GM12878 (cell line): ENCODE results near the gene NIPSNAP3A. TPM values are rescaled to one million over a fixed set of nuclear protein-coding genes. Genes with fewer than 3 reads are reported as not detected.

ENCODE experiments used
- ATAC-seq: fragments of 200-7000 bp; cut with Tn5 transposase; 3 replicates; pipeline ENCODE4 v1.9.1; 2020; ENCODE audit warnings: mild to moderate bottlenecking, moderate library complexity
- BruUV-seq: library from RNA; stranded (reverse); fragments of 400-500 nt; replicated peaks from 2 replicates; lab custom pipeline; 2021; lab: Mats Ljungman, UMichigan
- CTCF ChIA-PET: fragments of 300-600 bp; sonication (Branson Sonifier 250); formaldehyde crosslinking; extraction: SDS; loops from one replicate; lab custom pipeline; 2021; ENCODE audit warnings: inconsistent platforms; lab: Yijun Ruan, JAX
- POLR2A ChIA-PET: fragments of 350-600 bp; formaldehyde crosslinking; extraction: SDS; loops from one replicate; lab custom pipeline; 2021; ENCODE audit warnings: inconsistent platforms; lab: Charles Lee
- RAD21 ChIA-PET: fragments of 300-600 bp; sonication (Branson Sonifier 250); formaldehyde crosslinking; loops from one replicate; lab custom pipeline; 2023; ENCODE audit warnings: antibody characterized with exemption; ENCODE audit not compliant: unreplicated experiment; lab: Charles Lee
- SMC1A ChIA-PET: fragments of 300-600 bp; sonication (Branson Sonifier 250); formaldehyde crosslinking; loops from one replicate; lab custom pipeline; 2023; ENCODE audit not compliant: unreplicated experiment, uncharacterized antibody; lab: Charles Lee
- DNase-seq: peaks from one replicate; pipeline ENCODE4 v3.0.0-alpha.2; 2011; ENCODE audit warnings: low read depth, low spot score
- FAIRE-seq: peaks from 3 replicates; lab custom pipeline; 2011; peaks lifted over from hg19 to GRCh38; lab: Jason Lieb, UNC
- H2AFZ ChIP-seq: 2 replicates; pipeline ENCODE4 v1.6.0; 2011; ENCODE audit warnings: low read depth, low read length, control low read depth; ENCODE audit not compliant: control insufficient read depth
- H3K27ac ChIP-seq: 2 replicates; pipeline ENCODE4 v1.5.1; 2011; ENCODE audit warnings: control low read depth; ENCODE audit not compliant: control insufficient read depth, insufficient read depth
- H3K27me3 ChIP-seq, 2 experiments: replicated peaks in 1 of 2; 2 replicates each; pipeline versions ENCODE4 v1.6.0 to v1.6.1; 2011; ENCODE audit warnings: low read length in 1 of 2; ENCODE audit not compliant: control insufficient read depth in 2 of 2, insufficient read depth in 2 of 2
- H3K36me3 ChIP-seq, 2 experiments: 2 replicates each; pipeline ENCODE4 v1.5.1; 2011; ENCODE audit warnings: low read length in 1 of 2; ENCODE audit not compliant: control insufficient read depth in 2 of 2, insufficient read depth in 2 of 2
- H3K4me1 ChIP-seq: 2 replicates; pipeline ENCODE4 v1.6.1; 2011; ENCODE audit warnings: mild to moderate bottlenecking, low read length, moderate library complexity, mixed read lengths; ENCODE audit not compliant: control insufficient read depth, insufficient read depth
- H3K4me2 ChIP-seq: 2 replicates; pipeline ENCODE4 v1.6.0; 2011; ENCODE audit warnings: control low read depth; ENCODE audit not compliant: control insufficient read depth, insufficient read depth
- H3K4me3 ChIP-seq: fragments of 200-600 bp; sonication (generic); 2 replicates; pipeline ENCODE4 v1.5.1; 2016
- H3K79me2 ChIP-seq: 2 replicates; pipeline ENCODE4 v1.6.0; 2011; ENCODE audit warnings: low read length; ENCODE audit not compliant: control insufficient read depth, insufficient read depth
- H3K9ac ChIP-seq: 2 replicates; pipeline ENCODE4 v1.8.0; 2011; ENCODE audit warnings: low read length, control low read depth, mixed read lengths; ENCODE audit not compliant: control insufficient read depth, insufficient read depth
- H3K9me3 ChIP-seq: replicated peaks from 3 replicates; pipeline ENCODE4 v1.5.1; 2011; ENCODE audit warnings: mild to moderate bottlenecking, low read length; ENCODE audit not compliant: control insufficient read depth, insufficient read depth
- H4K20me1 ChIP-seq: 2 replicates; pipeline ENCODE4 v1.6.0; 2011; ENCODE audit not compliant: control insufficient read depth, insufficient read depth
- BRCA1 ChIP-seq: IDR thresholded peaks from 2 replicates; pipeline ENCODE4 v1.6.1; 2011; ENCODE audit warnings: low read depth, low read length, improper control_type of control experiment
- DPF2 ChIP-seq: fragments of 450-650 bp; IDR thresholded peaks from 2 replicates; pipeline ENCODE4 v1.6.1; 2017; ENCODE audit warnings: mild to moderate bottlenecking
- ELK1 ChIP-seq: IDR thresholded peaks from 2 replicates; pipeline ENCODE4 v1.6.1; 2012; ENCODE audit warnings: low read depth, low read length, improper control_type of control experiment
- EZH2 ChIP-seq: IDR thresholded peaks from 2 replicates; pipeline ENCODE4 v1.6.1; 2012; ENCODE audit warnings: low read depth, mild to moderate bottlenecking, control low read depth, inconsistent platforms, low read length, borderline replicate concordance; ENCODE audit not compliant: control insufficient read depth
- JUNB ChIP-seq: IDR thresholded peaks from 2 replicates; pipeline ENCODE4 v1.6.1; 2016; ENCODE audit warnings: antibody characterized with exemption, mild to moderate bottlenecking
- JUND ChIP-seq: IDR thresholded peaks from 2 replicates; pipeline ENCODE4 v1.6.1; 2012; ENCODE audit warnings: low read depth, mild to moderate bottlenecking, low read length, improper control_type of control experiment, moderate library complexity
- MEF2B ChIP-seq: fragments of 450-650 bp; IDR thresholded peaks from 2 replicates; pipeline ENCODE4 v1.6.1; 2018; ENCODE audit warnings: mild to moderate bottlenecking, moderate library complexity; ENCODE audit not compliant: partially characterized antibody, poor library complexity, severe bottlenecking
- POLR2AphosphoS2 ChIP-seq: IDR thresholded peaks from 2 replicates; pipeline ENCODE4 v1.6.1; 2011; ENCODE audit warnings: low read depth, mild to moderate bottlenecking, low read length, improper control_type of control experiment, moderate library complexity
- POLR2AphosphoS5 ChIP-seq: IDR thresholded peaks from 2 replicates; pipeline ENCODE4 v1.6.1; 2011; ENCODE audit warnings: mild to moderate bottlenecking, low read length, inconsistent platforms
- RUNX3 ChIP-seq: IDR thresholded peaks from 2 replicates; pipeline ENCODE4 v1.6.1; 2012; ENCODE audit warnings: low read length, inconsistent platforms
- SP1 ChIP-seq: IDR thresholded peaks from one replicate; pipeline ENCODE4 v1.6.1; 2011; ENCODE audit warnings: low read depth, low read length
- TAF1 ChIP-seq: IDR thresholded peaks from 2 replicates; pipeline ENCODE4 v1.6.1; 2011; ENCODE audit warnings: mild to moderate bottlenecking, low read depth, low read length, borderline replicate concordance
- TCF3 ChIP-seq: IDR thresholded peaks from 2 replicates; pipeline ENCODE4 v1.6.1; 2012; ENCODE audit warnings: low read depth, mild to moderate bottlenecking, low read length, borderline replicate concordance; ENCODE audit not compliant: insufficient read depth
- ZNF217 ChIP-seq: fragments of 450-650 bp; IDR thresholded peaks from 2 replicates; pipeline ENCODE4 v1.6.1; 2017; ENCODE audit warnings: antibody characterized with exemption, mild to moderate bottlenecking
- ZNF622 ChIP-seq: fragments of 450-650 bp; IDR thresholded peaks from 2 replicates; pipeline ENCODE4 v1.6.1; 2017; ENCODE audit warnings: mild to moderate bottlenecking, inconsistent platforms
- WGBS: methylation state at CpG from one replicate; pipeline ENCODE4 v1.1.6; 2016; ENCODE audit warnings: low lambda C conversion rate; ENCODE audit not compliant: insufficient replicate concordance, insufficient coverage; ENCODE audit errors: missing lambda C conversion rate; 5-methylcytosine and 5-hydroxymethylcytosine counted together
- in situ Hi-C: fragments of 300-500 bp; cut with MboI; formaldehyde crosslinking; loops from 9 replicates; pipeline ENCODE4 v1.14.3; 2018; ENCODE audit warnings: mixed read lengths
- intact Hi-C: fragments of 100-400 bp; cut with micrococcal nuclease; formaldehyde crosslinking; loops from one replicate; pipeline ENCODE4 v1.14.2; 2022; ENCODE audit not compliant: unreplicated experiment
- polyA plus RNA-seq, 11 experiments: library from polyadenylated mRNA; depleted of rRNA in 4 of 11; unstranded in 6 of 11; stranded (reverse) in 5 of 11; fragments of >200 nt; fragmentation: Nextera tagmentation in 4 of 11; fragmentation: Illumina TruSeq in 1 of 11; extraction: Ambion mirVana in 4 of 11; extraction: Trizol in 1 of 11; gene quantifications; 1 replicate in 1 of 11; 2 replicates in 10 of 11; pipeline versions ENCODE4 v1.2.1 to v1.2.3, GENCODE V29; 2011 to 2016; ENCODE audit warnings: inconsistent platforms in 2 of 11, missing spikeins in 2 of 11, low read depth in 1 of 11
- total RNA-seq, 4 experiments: library from RNA; depleted of rRNA in 3 of 4; stranded (reverse); fragments of >200 nt in 3 of 4; fragmentation: Illumina TruSeq in 1 of 4; extraction: Trizol in 1 of 4; gene quantifications; 2 replicates each; pipeline versions ENCODE4 v1.2.1 to v1.2.3, GENCODE V29; 2013 to 2021
- TF ChIP-seq, protein P1 (sequence below): fragments of 450-650 bp; IDR thresholded peaks from 2 replicates; pipeline ENCODE4 v1.6.1; 2017; ENCODE audit warnings: mild to moderate bottlenecking, moderate library complexity
- TF ChIP-seq, protein P2 (sequence below): IDR thresholded peaks from 2 replicates; pipeline ENCODE4 v1.6.1; 2012; ENCODE audit warnings: low read depth, low read length, improper control_type of control experiment

NIPSNAP3A gene
- total and polyA plus RNA-seq, 10 of the 15 experiments (the other 5 are each of a cell fraction or from before 2014, with no cell fraction given): 19.1 to 87.2 (median 34.0) TPM

- ChIA-PET RAD21 (interaction anchor here (0.8 kb wide), 1 partner anchor 263 kb away, joined by 3 read pairs; no protein-coding TSS in a partner anchor), SMC1A (interaction anchor here (0.6 to 1.9 kb wide), 2 partner anchors 10 to 38 kb away, joined by 3 to 4 read pairs; partner anchors contain the start of gene NIPSNAP3A), CTCF (no interaction called here), POLR2A (interaction anchor here (0.7 kb wide), 1 partner anchor 43 kb away, joined by 3 read pairs; no protein-coding TSS in a partner anchor)
- Histone ChIP-seq H3K9ac (no peak overlapping the region), H4K20me1 (no peaks in the 10 kb centered on the region), H3K79me2 (no peaks in the 10 kb centered on the region), H3K9me3 (no peaks in the 10 kb centered on the region), H3K4me3 (no peak overlapping the region), H3K4me2 (no peak overlapping the region), H3K27me3 (no peaks in the 10 kb centered on the region), H3K4me1 (no peaks in the 10 kb centered on the region; the same call in 1 of the 2 replicates), H2AFZ (no peak overlapping the region), H3K36me3 (no peaks in the 10 kb centered on the region), H3K27ac (no peak overlapping the region)
- DNase-seq: no peak
- 100% methylated on average over 1 of the region's 1 CpG for WGBS
- no peak for ATAC-seq
- BruUV-seq: no TSS peak
- in situ Hi-C loops (no loop called here), intact Hi-C loops (no loop called here)
- no peak for FAIRE-seq
- TF ChIP-seq DPF2 (no peak), ELK1 (no peak), RUNX3 (no peak), ZNF622 (no peak), JUNB (no peak), POLR2AphosphoS5 (no peak), MEF2B (no peak), ZNF217 (no peak), TAF1 (no peak), JUND (no peak), POLR2AphosphoS2 (no peak), EZH2 (no peak), SP1 (no peak), BRCA1 (no peak), TCF3 (no peak)
- TF ChIP-seq, protein P1, sequence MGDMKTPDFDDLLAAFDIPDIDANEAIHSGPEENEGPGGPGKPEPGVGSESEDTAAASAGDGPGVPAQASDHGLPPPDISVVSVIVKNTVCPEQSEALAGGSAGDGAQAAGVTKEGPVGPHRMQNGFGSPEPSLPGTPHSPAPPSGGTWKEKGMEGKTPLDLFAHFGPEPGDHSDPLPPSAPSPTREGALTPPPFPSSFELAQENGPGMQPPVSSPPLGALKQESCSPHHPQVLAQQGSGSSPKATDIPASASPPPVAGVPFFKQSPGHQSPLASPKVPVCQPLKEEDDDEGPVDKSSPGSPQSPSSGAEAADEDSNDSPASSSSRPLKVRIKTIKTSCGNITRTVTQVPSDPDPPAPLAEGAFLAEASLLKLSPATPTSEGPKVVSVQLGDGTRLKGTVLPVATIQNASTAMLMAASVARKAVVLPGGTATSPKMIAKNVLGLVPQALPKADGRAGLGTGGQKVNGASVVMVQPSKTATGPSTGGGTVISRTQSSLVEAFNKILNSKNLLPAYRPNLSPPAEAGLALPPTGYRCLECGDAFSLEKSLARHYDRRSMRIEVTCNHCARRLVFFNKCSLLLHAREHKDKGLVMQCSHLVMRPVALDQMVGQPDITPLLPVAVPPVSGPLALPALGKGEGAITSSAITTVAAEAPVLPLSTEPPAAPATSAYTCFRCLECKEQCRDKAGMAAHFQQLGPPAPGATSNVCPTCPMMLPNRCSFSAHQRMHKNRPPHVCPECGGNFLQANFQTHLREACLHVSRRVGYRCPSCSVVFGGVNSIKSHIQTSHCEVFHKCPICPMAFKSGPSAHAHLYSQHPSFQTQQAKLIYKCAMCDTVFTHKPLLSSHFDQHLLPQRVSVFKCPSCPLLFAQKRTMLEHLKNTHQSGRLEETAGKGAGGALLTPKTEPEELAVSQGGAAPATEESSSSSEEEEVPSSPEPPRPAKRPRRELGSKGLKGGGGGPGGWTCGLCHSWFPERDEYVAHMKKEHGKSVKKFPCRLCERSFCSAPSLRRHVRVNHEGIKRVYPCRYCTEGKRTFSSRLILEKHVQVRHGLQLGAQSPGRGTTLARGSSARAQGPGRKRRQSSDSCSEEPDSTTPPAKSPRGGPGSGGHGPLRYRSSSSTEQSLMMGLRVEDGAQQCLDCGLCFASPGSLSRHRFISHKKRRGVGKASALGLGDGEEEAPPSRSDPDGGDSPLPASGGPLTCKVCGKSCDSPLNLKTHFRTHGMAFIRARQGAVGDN: no peak
- TF ChIP-seq, protein P2, sequence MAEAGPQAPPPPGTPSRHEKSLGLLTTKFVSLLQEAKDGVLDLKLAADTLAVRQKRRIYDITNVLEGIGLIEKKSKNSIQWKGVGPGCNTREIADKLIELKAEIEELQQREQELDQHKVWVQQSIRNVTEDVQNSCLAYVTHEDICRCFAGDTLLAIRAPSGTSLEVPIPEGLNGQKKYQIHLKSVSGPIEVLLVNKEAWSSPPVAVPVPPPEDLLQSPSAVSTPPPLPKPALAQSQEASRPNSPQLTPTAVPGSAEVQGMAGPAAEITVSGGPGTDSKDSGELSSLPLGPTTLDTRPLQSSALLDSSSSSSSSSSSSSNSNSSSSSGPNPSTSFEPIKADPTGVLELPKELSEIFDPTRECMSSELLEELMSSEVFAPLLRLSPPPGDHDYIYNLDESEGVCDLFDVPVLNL: no peak
These were observed 38.8 kb downstream of the NIPSNAP3A start for GRCh38 chr9:104786293-104786692.
